Karpas-422 (cell line): Measurements from ENCODE around the gene CHCHD5. TPM values are rescaled to one million over a fixed set of nuclear protein-coding genes. Genes with fewer than 3 reads are reported as not detected.
A peak's percentile ranks its signal among the peaks of the same experiment; 100 is the strongest.
"Not testable (repeated sequence)": the region's sequence is repeated elsewhere in the genome, so short reads cannot be mapped to it uniquely, and the experiment has no call there.

Source experiments
- DNase-seq: peaks from one replicate; pipeline ENCODE4 v3.0.0-alpha.2; 2015
- H2AFZ ChIP-seq: fragments of 200-600 bp; sonication (generic); 2 replicates; pipeline ENCODE4 v1.6.1; 2014; ENCODE audit warnings: antibody characterized with exemption, low read length, mixed read lengths
- H3K27ac ChIP-seq: fragments of 200-600 bp; sonication (generic); 2 replicates; pipeline ENCODE4 v1.5.1; 2014; ENCODE audit warnings: mild to moderate bottlenecking, low read length, moderate library complexity
- H3K27me3 ChIP-seq: fragments of 200-600 bp; sonication (generic); 2 replicates; pipeline ENCODE4 v1.6.1; 2014; ENCODE audit warnings: low read length, mixed read lengths
- H3K36me3 ChIP-seq: fragments of 200-600 bp; sonication (generic); 2 replicates; pipeline ENCODE4 v1.6.1; 2014; ENCODE audit warnings: low read length, mixed read lengths; ENCODE audit not compliant: insufficient read depth
- H3K4me1 ChIP-seq: fragments of 200-600 bp; sonication (generic); 2 replicates; pipeline ENCODE4 v1.6.1; 2014; ENCODE audit warnings: mild to moderate bottlenecking, low read length, mixed read lengths
- H3K4me2 ChIP-seq: fragments of 200-600 bp; sonication (generic); 2 replicates; pipeline ENCODE4 v1.6.1; 2014; ENCODE audit warnings: low read length, low read depth, mild to moderate bottlenecking; ENCODE audit not compliant: poor library complexity, severe bottlenecking
- H3K4me3 ChIP-seq: fragments of 200-600 bp; sonication (generic); 2 replicates; pipeline ENCODE4 v1.5.1; 2014; ENCODE audit warnings: mild to moderate bottlenecking, antibody characterized with exemption, low read length, mixed read lengths
- H3K79me2 ChIP-seq: fragments of 200-600 bp; sonication (generic); 2 replicates; pipeline ENCODE4 v1.6.1; 2014; ENCODE audit warnings: mild to moderate bottlenecking, low read length, mixed read lengths
- H3K9ac ChIP-seq: fragments of 200-600 bp; sonication (generic); 2 replicates; pipeline ENCODE4 v1.6.0; 2014; ENCODE audit warnings: low read length
- H3K9me2 ChIP-seq: fragments of 200-600 bp; sonication (generic), shearing (Covaris generic); replicated peaks from 2 replicates; pipeline ENCODE4 v1.6.0; 2014; ENCODE audit warnings: mild to moderate bottlenecking, low read length, moderate library complexity; ENCODE audit not compliant: insufficient read depth
- H3K9me3 ChIP-seq: fragments of 300-700, 200-600 bp; sonication (generic); 2 replicates; pipeline ENCODE4 v1.6.1; 2014; ENCODE audit warnings: low read length, mixed read lengths
- H4K20me1 ChIP-seq: fragments of 200-600 bp; sonication (generic); 2 replicates; pipeline ENCODE4 v1.6.1; 2014; ENCODE audit warnings: mild to moderate bottlenecking, antibody characterized with exemption, low read length, low read depth; ENCODE audit not compliant: insufficient read depth
- total RNA-seq: library from RNA; depleted of rRNA; stranded (reverse); fragments of >200 nt; shearing (Covaris generic); gene quantifications from 2 replicates; pipeline ENCODE4 v1.2.3, GENCODE V29; 2014; ENCODE audit warnings: low replicate concordance

The CHCHD5 gene
- total RNA-seq, 1 experiment from 2014 or later = 30.0 TPM

DNA sequence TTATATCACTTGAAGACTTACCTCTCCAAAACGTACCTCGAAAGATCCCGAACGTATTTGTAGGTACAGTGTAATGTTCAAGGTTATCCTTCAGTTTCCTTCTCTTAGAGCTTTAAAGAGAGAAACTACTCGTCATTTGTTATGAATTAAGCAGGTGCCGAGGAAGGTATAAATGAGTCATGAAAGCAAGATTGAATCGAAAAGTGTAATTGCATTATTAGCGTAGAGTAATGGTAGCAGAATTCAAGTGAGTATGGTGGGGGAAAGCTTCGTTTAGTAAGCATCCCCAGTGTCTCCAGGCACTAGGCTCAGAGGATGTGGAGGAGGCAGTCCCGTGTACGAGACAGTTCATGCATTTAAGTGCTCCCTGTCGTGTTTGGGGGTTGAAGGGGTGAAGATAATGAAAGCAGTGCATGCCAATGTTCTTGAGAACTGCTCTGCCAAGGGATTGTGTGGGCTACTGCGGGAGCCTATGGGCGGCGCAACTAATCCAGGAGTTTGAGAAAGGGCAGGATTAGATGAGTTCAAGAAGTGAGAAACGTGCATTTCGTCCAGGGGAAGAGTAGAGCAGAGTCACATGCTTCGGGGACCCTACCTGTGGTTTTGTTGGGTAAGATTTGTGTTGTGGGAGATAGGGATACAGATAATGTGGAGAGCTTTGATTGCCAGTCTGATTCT is 41.3 kb upstream of the CHCHD5 start:
- Histone ChIP-seq H3K4me1 (peaks cover 26% of the 10 kb centered on the region), H3K79me2 (peaks cover 61% of the 10 kb centered on the region), H2AFZ (no peak overlapping the region), H3K4me3 (peak overlapping the region; percentile 87), H4K20me1 (peaks cover 14% of the 10 kb centered on the region; the same call in 1 of the 2 replicates), H3K27me3 (no peaks in the 10 kb centered on the region), H3K9ac (peak overlapping the region; percentile 85), H3K4me2 (peak overlapping the region; percentile 76), H3K36me3 (peaks cover 31% of the 10 kb centered on the region; the same call in 1 of the 2 replicates), H3K27ac (peak overlapping the region; percentile 80; the same call in 1 of the 2 replicates), H3K9me3 (no peaks in the 10 kb centered on the region), H3K9me2 (no peaks in the 10 kb centered on the region)
- peak; percentile 66 for DNase-seq

DNA sequence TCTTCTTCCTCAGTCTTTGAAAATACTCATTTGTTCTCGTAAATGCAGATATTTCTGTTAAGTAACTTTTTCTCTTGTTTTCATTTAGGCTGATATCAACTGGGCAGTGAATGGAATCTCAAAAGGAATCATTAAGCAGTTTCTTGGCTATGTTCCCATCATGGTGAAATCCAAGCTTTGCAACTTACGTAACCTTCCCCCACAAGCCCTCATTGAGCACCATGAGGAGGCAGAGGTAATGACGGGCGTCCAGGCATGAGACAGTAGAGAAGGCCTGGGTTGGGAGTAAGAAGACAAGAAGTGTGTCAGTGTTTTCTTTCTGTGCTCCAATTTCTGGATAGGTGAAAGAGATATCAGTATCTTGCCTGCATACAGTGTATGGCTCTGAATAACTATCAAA is 37.1 kb upstream of the CHCHD5 start:
- peaks cover 14% of the 10 kb centered on the region for H3K4me1 ChIP-seq
- H3K4me2 ChIP-seq = no peak overlapping the region
- peaks cover 17% of the 10 kb centered on the region for H4K20me1 ChIP-seq
- H3K27me3 ChIP-seq = no peaks in the 10 kb centered on the region
- DNase-seq = no peak
- no peak overlapping the region for H3K9ac ChIP-seq
- H3K79me2 ChIP-seq = peaks cover 92% of the 10 kb centered on the region
- no peaks in the 10 kb centered on the region for H3K9me2 ChIP-seq
- no peak overlapping the region for H2AFZ ChIP-seq
- no peaks in the 10 kb centered on the region for H3K9me3 ChIP-seq
- no peak overlapping the region for H3K4me3 ChIP-seq
- H3K27ac ChIP-seq = no peak overlapping the region
- peaks cover 69% of the 10 kb centered on the region for H3K36me3 ChIP-seq

DNA sequence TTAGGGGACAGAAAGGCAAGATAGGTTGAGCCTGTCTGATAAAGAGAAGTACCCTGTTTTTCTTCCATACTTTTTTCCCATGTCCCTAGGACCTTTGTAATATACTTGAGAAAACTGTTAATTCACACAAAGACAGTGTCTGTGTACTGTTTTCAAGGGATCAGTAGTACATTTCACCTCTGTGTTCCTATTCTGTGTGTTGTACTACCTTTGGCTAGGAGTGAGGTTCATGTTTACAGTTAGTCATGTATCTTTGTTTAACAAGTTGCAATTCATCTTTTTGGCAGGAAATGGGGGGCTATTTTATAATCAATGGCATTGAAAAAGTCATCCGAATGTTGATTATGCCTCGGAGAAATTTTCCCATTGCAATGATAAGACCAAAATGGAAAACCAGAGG is 35.4 kb upstream of the CHCHD5 start:
- no peak for DNase-seq
- Histone ChIP-seq H2AFZ (no peak overlapping the region), H3K4me1 (peaks cover 11% of the 10 kb centered on the region), H3K4me3 (no peak overlapping the region), H3K79me2 (peaks cover 89% of the 10 kb centered on the region), H4K20me1 (peaks cover 13% of the 10 kb centered on the region), H3K9me3 (no peaks in the 10 kb centered on the region), H3K9ac (no peak overlapping the region), H3K27me3 (no peaks in the 10 kb centered on the region), H3K36me3 (peaks cover 83% of the 10 kb centered on the region), H3K4me2 (no peak overlapping the region), H3K27ac (no peak overlapping the region), H3K9me2 (no peaks in the 10 kb centered on the region)

DNA sequence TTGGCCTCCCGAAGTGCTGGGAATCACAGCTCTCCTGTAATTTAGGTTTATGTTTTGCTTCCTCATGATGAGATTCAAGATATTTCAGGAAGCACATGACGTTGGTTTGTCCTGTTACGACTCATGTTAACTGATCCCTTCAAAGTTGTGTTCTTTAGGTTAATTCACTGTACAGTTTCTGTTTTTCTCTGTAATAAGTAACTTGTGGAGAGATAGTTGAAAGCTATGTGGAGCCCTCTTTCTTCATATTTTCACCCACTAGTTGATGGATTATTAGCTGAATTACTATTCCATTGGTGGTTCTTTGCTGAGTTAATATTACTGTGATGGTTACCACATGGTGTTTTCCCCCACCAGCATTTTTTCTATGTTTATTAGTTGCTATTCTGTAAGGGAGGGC is 18.3 kb upstream of the CHCHD5 start:
- DNase-seq = no peak
- Histone ChIP-seq H3K4me2 (no peak overlapping the region), H3K9me3 (no peaks in the 10 kb centered on the region), H3K79me2 (peaks cover 52% of the 10 kb centered on the region), H2AFZ (no peak overlapping the region), H3K27ac (no peak overlapping the region), H3K4me1 (no peaks in the 10 kb centered on the region), H4K20me1 (0 out of 2 replicates have a peak, but pooled peaks cover 12% of the 10 kb centered on the region), H3K9me2 (no peaks in the 10 kb centered on the region), H3K4me3 (no peak overlapping the region), H3K36me3 (peaks cover 54% of the 10 kb centered on the region), H3K27me3 (no peaks in the 10 kb centered on the region), H3K9ac (no peak overlapping the region)

DNA sequence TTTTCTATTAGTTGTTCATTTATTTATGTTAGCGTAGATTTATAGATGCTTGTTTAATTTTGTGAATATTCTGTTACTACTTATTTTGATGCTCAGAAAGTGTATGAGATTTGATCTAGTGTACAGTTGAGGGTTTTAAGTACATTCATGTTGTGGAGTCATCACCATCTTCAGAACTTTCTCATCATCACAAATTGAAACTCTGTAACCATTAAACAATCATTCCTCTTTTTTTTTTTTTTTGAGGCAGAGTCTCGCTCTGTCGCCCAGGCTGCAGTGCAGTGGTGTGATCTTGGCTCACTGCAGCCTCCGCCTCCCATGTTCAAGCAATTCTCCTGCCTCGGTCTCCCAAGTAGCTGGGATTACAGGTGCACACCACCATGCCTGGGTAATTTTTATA is 17.9 kb upstream of the CHCHD5 start:
- not testable (repeated sequence) for H3K27me3 ChIP-seq, H3K4me2 ChIP-seq, H3K9me3 ChIP-seq, H3K27ac ChIP-seq, H3K4me1 ChIP-seq, H3K9me2 ChIP-seq, H2AFZ ChIP-seq, DNase-seq, H3K4me3 ChIP-seq, H3K9ac ChIP-seq
- Histone ChIP-seq H4K20me1 (0 out of 2 replicates have a peak, but pooled peaks cover 12% of the 10 kb centered on the region), H3K36me3 (peaks cover 54% of the 10 kb centered on the region), H3K79me2 (peaks cover 48% of the 10 kb centered on the region)

- Histone ChIP-seq H3K4me3 (no peak overlapping the region), H3K4me2 (no peak overlapping the region), H3K27ac (no peak overlapping the region), H3K36me3 (peaks cover 83% of the 10 kb centered on the region), H3K9me3 (no peaks in the 10 kb centered on the region), H3K9me2 (no peaks in the 10 kb centered on the region), H3K27me3 (no peaks in the 10 kb centered on the region), H2AFZ (no peak overlapping the region), H3K4me1 (no peaks in the 10 kb centered on the region), H4K20me1 (peaks cover 17% of the 10 kb centered on the region; the same call in 1 of the 2 replicates), H3K9ac (no peak overlapping the region), H3K79me2 (peaks cover 61% of the 10 kb centered on the region)
- no peak for DNase-seq
Observed at GRCh38 chr2:112572005-112572404, 12.4 kb upstream of the CHCHD5 start.

DNA sequence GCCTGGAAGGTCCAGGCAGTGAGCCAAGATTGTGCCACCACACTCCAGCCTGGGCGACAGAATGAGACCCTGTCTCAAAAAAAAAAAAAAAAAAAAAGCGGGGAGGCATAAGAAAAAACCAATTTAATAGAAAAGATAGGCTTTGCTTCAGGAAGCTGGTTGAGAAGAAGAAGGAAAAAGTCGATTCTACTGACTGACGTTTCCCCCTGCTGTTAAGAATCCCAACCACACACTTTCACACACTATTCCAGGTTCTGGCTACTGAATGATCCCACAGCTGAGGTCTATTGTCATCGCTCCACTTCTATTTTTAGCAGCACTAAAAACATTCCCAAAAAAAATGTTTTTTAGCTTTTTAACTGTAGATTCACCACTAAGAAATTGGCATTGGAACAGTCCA is 6.7 kb upstream of the CHCHD5 start:
- peaks cover 17% of the 10 kb centered on the region for H3K4me1 ChIP-seq
- H4K20me1 ChIP-seq = peaks cover 6% of the 10 kb centered on the region; the same call in 1 of the 2 replicates
- H3K4me2 ChIP-seq = no peak overlapping the region
- H3K4me3 ChIP-seq = no peak overlapping the region
- H3K36me3 ChIP-seq = peaks cover 41% of the 10 kb centered on the region
- no peaks in the 10 kb centered on the region for H3K27me3 ChIP-seq
- no peaks in the 10 kb centered on the region for H3K9me2 ChIP-seq
- H3K9me3 ChIP-seq = no peaks in the 10 kb centered on the region
- no peak overlapping the region for H3K27ac ChIP-seq
- H3K9ac ChIP-seq = no peak overlapping the region
- H3K79me2 ChIP-seq = peaks cover 36% of the 10 kb centered on the region
- no peak for DNase-seq
- no peak overlapping the region for H2AFZ ChIP-seq

- no peak overlapping the region for H3K4me2 ChIP-seq
- H3K36me3 ChIP-seq = peaks cover 28% of the 10 kb centered on the region; the same call in 1 of the 2 replicates
- peaks cover 6% of the 10 kb centered on the region; the same call in 1 of the 2 replicates for H4K20me1 ChIP-seq
- peaks cover 31% of the 10 kb centered on the region for H3K4me1 ChIP-seq
- no peak for DNase-seq
- no peak overlapping the region for H2AFZ ChIP-seq
- H3K9ac ChIP-seq = no peak overlapping the region
- no peaks in the 10 kb centered on the region for H3K9me3 ChIP-seq
- no peaks in the 10 kb centered on the region for H3K9me2 ChIP-seq
- no peak overlapping the region for H3K4me3 ChIP-seq
- no peak overlapping the region for H3K27ac ChIP-seq
- H3K79me2 ChIP-seq = peaks cover 26% of the 10 kb centered on the region
- no peaks in the 10 kb centered on the region for H3K27me3 ChIP-seq
Observed at GRCh38 chr2:112579241-112579640, 5.2 kb upstream of the CHCHD5 start.
